Kasumi-1 (cell line): ENCODE measurements around the gene SCAF11.

ENCODE experiments used
- DNase-seq, 2 experiments: peaks; one replicate each; lab custom pipeline; 2025; lab: John Stamatoyannopoulos, UW

The SCAF11 gene

DNA sequence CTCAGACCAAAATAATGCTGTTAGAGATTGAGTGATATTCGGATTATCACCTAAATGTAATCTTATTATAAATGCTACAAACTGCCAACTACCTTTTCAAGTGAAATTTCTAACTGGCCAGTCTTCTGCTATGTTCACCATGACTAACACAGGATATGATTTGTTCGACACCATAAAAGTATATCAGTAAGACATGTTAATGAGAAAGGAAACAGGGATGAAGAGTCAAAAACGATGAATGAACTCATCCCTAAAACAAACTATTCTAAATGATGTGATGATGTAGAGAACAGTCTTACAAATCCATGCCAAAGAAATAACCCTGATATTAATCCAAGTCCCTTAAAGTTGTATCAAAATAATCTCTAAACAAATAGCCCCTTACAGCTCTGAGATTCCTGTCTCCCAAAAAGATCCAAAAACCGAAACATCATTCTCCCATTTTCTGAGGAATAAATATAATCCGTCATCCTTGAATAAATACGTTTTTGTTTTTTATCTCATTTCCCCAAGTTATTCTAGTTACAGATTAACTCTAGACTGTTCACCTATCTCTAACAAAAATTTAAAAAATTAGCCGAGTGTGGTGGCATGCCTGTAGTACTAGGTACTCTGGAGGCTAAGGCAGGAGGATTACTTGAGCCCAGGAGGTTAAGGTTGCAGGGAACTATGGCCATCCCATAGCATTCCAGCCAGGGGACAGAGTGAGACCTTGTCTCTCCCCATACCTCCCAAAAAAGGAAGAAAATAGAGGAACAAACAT is 9.1 kb downstream of the SCAF11 start:
- no peak for DNase-seq

GRCh38 chr12:45980540-45980939 is 9.8 kb downstream of the SCAF11 start:
- no peak for DNase-seq

GRCh38 chr12:45978108-45978507 is 12.3 kb downstream of the SCAF11 start:
- no peak for DNase-seq

- no peak for DNase-seq
Observed at GRCh38 chr12:45977620-45978019, 12.8 kb downstream of the SCAF11 start.

GRCh38 chr12:45975506-45975905 is 14.9 kb downstream of the SCAF11 start:
- no peak for DNase-seq

DNA sequence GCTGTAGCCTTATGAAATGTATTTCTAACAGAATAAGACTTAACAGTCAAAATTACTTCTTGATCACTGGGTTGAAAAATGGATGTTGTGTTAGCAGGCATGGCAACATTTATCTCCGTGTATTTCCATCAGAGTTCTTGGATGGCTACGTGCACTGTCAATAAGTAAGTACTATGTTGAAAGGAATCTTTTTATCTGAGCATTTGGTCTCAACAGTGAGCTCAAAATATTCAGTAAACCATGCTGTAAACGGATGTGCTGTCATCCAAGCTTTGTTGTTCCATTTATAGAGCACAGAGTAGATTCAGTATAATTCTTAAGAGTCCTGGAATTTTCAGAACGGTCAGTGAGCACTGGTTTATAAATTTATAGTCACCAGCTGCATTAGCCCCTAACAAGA is 15.5 kb downstream of the SCAF11 start:
- no peak for DNase-seq

DNA sequence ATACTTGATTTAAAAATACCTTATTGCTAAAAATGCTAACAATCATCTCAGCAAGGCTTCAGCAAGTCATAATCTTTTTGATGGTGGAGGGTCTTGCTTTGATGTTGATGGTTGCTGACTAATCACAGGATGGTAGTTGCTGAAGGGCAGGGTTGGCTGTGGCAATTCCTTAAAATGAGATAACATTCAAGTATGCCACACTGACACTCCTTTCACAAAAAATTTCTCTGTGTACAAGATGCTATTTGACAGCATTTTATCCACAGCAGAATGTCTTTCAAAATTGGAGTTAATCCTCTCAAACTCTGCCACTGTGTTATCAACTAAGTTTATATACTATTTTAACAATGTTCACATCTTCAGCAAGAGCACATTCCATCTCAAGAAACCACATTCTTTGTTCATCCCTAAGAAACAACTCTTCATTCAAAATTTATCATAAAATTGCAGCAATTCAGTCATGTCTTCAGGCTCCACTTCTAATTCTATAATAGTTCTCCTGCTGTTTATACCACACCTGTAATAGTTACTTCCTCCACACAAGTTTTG is 16.1 kb downstream of the SCAF11 start:
- no peak for DNase-seq

- DNase-seq: no peak
Observed at GRCh38 chr12:45973526-45973925, 16.8 kb downstream of the SCAF11 start.

DNA sequence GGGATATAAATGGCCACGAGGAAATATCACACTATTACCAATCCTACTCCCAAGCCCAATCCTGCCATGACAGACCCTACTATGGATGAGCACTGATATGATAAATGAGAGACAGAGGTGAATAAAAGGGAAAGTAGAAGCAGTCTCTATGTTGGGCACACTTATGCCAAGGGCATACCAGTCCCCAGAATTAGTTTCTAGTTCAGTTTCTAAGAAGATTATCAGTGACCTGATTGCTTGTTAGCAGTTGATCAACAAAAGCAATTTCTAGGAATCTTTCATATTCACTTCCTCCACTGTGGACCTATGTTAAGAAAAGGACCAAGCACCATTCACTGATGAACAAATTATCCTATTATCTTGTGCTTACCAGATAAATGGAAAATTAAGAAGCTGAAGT is 20.0 kb downstream of the SCAF11 start:
- DNase-seq: no peak

DNA sequence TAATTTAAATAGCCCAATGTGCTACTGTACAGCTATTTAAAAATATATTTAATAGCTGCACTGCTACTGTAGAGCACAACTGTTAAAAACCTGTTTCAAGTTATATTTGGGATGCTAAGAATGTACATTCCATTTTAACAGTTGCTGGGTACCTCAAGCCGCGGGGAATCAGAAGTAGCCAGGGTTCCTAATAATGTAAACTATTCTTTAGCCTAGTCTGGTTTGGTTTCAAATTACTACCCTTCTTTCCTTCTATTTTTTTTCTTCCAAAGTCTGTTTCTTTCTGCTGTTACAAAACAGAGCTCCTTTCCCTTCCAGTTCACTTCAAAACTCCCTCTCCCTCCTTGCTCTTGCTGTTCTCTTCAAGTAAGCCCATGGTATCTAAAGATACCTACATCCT is 21.3 kb downstream of the SCAF11 start:
- DNase-seq: no peak

- peak; percentile 36 to 41 for DNase-seq
Observed at GRCh38 chr12:45966486-45966885, 23.9 kb downstream of the SCAF11 start.

- DNase-seq: no peak
Observed at GRCh38 chr12:45962553-45963325, 27.6 kb downstream of the SCAF11 start.

DNA sequence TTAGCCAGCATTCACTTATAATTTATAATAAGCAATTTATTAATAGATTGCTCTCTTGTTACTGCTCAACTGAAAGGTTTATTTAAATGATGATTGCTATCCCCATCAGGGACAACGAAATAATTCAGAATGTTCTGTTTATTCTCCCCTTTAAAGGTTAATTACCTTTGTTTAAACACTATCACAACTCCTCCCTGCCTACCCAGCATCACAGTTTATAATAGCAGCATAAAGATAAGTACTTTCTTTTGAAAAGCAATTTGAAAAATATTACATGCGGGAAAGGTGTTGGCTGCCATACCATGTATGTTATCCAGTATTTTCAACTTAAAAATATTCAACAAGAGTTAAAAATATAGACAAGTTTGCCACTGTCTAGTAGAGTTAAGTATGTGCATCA is 30.6 kb downstream of the SCAF11 start:
- DNase-seq: no peak

DNA sequence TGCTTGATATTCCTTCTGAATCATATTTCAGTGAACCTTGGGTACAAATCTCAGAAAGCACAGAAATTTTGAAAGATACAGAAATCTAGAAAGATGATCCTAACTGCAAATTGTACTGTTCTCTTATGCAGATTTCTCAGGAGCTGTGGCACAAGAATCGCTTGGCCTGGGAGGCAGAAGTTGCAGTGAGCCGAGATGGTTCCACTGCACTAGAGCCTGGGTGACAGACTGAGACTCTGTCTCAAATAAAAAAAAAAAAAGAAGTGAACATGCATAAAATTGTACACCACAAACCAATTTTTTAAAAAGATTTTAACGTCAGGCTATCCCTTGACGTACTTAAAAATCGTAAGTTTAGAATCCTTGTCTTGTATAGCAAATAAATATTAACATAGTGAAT is 31.3 kb downstream of the SCAF11 start:
- no peak for DNase-seq

DNA sequence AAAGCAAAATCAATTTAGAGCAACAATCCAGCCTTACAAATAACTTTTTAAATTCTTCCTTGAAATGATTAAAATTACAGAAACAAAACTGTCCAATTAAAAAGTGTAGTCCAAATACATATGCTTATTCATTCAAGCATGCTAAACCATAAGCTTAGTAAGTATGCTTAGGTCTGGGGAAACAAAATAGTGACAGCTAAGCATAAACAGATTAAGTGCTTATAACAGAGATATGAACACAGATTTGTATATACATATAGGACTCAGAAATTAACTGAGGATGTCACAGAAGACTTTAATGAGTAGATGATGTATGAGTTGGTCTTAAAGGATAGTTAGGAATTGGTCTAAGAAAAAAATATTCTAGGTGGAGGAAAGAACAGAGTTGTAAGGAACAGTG is 41.8 kb downstream of the SCAF11 start:
- DNase-seq: no peak

DNA sequence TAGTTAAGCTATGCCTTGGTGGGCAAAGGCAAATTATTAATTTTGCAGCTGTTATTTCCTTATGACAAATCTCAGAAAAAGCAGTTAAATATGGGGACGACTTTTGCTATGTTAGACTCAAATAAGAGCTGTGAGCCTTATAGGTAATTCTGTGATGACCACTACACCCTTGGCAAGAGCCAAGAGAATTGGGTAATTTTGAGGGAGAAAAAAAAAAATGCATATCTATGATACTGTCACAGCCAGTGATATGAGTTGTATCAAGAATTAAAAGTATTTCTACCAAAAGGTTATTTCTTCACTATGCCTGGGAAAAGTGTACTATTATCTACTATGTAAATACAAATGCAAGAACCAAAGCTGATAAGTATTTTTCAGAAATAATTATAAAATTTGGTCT is 43.9 kb downstream of the SCAF11 start:
- DNase-seq: no peak

DNA sequence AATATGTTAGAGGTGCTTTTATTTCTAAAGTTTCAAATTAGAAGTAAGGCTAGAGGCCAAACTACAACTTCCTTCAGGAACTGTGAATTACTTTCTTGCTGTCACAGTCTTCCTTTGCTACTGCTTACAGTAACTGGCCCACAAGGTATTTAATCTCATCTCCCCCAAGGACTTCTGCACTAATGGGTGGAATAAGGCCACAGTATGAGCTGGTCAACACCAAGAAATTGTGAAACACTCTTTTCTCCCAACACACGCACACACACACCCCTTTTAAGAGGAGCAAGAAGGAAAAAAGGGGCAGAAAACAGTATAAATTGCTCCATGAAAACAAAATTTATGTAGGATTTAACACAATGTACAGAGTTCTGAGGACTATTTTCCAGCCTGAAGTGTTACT is 45.6 kb downstream of the SCAF11 start:
- no peak for DNase-seq

DNA sequence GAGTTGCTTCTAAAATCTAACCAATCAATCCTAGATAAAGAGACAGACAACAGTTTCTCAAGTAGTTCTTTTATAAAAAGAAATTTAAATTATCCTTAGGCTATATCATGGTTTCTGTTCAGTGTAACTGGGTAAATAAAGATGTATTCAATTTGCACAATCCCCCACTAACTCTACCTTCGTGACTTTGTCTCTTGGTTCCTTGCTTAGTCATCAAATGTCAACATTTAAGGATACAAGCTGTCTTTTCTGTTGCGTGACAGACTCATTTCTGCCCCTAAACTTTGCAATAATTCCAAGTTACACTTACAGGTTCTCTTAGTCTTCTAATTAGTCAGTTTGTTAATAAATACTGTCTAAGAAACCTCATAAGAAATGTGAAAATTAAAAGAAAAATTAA is 50.6 kb downstream of the SCAF11 start:
- DNase-seq: no peak

DNA sequence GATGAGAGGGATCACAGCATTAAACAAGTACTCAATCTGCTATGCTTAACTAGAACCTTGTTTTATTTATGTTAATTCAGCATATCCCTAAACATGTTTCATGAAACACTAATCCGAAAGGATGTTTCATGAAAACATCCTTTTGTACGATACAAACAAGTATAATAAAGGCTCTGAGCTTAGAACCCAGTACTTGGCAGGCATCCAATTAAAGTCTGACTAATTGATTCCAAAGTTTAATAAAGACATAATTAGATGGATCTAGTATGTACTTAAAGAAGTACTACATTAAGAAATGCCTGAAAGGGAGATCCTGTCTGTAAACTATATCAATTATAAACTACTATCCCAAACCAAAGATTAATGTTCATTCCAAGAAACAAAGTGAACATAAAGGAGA is 51.8 kb downstream of the SCAF11 start:
- no peak for DNase-seq

DNA sequence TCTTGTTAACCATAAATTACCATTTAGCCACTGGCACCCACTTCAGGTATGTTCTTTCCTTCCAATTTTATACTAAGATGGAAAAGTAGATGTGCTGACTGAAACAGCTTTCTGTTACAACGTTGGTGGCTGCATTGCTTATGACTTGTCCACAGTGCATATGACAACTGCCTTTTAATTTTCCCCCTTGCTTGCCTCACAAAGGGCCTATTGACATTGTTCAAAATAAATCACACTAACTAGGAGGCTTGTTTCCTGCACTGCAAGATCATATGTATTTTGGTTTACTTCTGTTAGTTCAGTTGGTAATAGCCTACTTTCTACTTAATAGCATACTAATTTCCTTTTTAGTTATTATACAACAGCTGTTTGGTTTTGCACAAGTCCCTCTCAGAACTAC is 55.4 kb downstream of the SCAF11 start:
- DNase-seq: no peak

GRCh38 chr12:45933504-45933903 is 56.9 kb downstream of the SCAF11 start:
- DNase-seq: no peak

GRCh38 chr12:45930369-45930768 is 60.0 kb downstream of the SCAF11 start:
- no peak for DNase-seq

DNA sequence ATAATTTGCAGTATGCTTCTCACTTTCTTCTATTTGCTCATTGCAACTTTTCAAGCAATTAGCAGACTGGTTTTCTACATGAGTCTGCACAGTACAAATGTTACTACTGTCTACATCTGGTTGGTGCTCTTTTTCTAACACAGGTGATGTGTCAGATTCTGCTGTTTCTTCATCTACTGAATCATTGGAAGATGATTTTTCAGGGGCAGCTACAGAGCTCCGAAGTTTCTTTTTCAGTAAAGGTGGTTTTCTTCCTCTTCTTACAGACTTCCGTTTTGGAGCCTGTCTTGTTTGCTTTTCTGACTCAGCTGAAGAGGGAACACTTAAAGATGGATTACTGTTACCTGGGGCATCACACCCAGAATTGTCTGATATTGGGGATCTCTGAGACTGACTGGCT is 62.1 kb downstream of the SCAF11 start:
- no peak for DNase-seq
